HepG2 (cell line): ENCODE data around the gene FAM117A. TPM values are rescaled to one million over a fixed set of nuclear protein-coding genes. Genes with fewer than 3 reads are reported as not detected.
A peak's percentile ranks its signal among the peaks of the same experiment; 100 is the strongest.

Experiments
- CHD2 ChIP-seq: IDR thresholded peaks from 2 replicates; pipeline ENCODE4 v1.6.1; 2011; ENCODE audit warnings: low read depth, low read length, improper control_type of control experiment
- GATAD2A ChIP-seq: IDR thresholded peaks from 2 replicates; pipeline ENCODE4 v1.6.1; 2016
- GMEB1 ChIP-seq: sonication (generic); formaldehyde crosslinking; IDR thresholded peaks from 2 replicates; pipeline ENCODE4 v1.5.1; 2020; ENCODE audit warnings: missing genetic modification reagents, mild to moderate bottlenecking, borderline replicate concordance
- KDM4B ChIP-seq: sonication (generic); formaldehyde crosslinking; IDR thresholded peaks from 2 replicates; pipeline ENCODE4 v1.4.0; 2020; ENCODE audit warnings: missing genetic modification reagents
- MAF1 ChIP-seq: sonication (generic); formaldehyde crosslinking; IDR thresholded peaks from 2 replicates; pipeline ENCODE4 v1.5.0; 2020; ENCODE audit warnings: missing genetic modification reagents, borderline replicate concordance
- NFRKB ChIP-seq: fragments of 450-650 bp; IDR thresholded peaks from 2 replicates; pipeline ENCODE4 v1.6.1; 2017
- NR1H2 ChIP-seq: sonication (generic); formaldehyde crosslinking; IDR thresholded peaks from 2 replicates; pipeline ENCODE4 v1.8.1; 2022; ENCODE audit warnings: low read depth, missing genetic modification reagents, borderline replicate concordance
- ONECUT2 ChIP-seq: sonication (generic); formaldehyde crosslinking; IDR thresholded peaks from 2 replicates; pipeline ENCODE4 v1.4.0; 2020; ENCODE audit warnings: missing genetic modification reagents
- PBX3 ChIP-seq: sonication (generic); formaldehyde crosslinking; IDR thresholded peaks from 2 replicates; pipeline ENCODE4 v1.8.1; 2023; ENCODE audit warnings: missing genetic modification reagents, inconsistent platforms, borderline replicate concordance
- PCBP2 ChIP-seq: fragments of 200-400 bp; formaldehyde crosslinking; optimal IDR thresholded peaks from 2 replicates; pipeline ENCODE3; 2018; ENCODE audit warnings: low read length, low read depth; ENCODE audit not compliant: poor library complexity, severe bottlenecking
- REL ChIP-seq: sonication (generic); formaldehyde crosslinking; conservative IDR thresholded peaks from 2 replicates; pipeline ENCODE4 v1.8.0; 2022; ENCODE audit warnings: mild to moderate bottlenecking, missing genetic modification reagents, moderate library complexity
- RELA ChIP-seq: sonication (generic); formaldehyde crosslinking; IDR thresholded peaks from 2 replicates; pipeline ENCODE4 v1.4.0; 2020; ENCODE audit warnings: missing genetic modification reagents
- TGIF2 ChIP-seq: IDR thresholded peaks from 2 replicates; pipeline ENCODE4 v1.6.1; 2016; ENCODE audit warnings: control low read depth, missing compliant biosample characterization
- ZBTB7B ChIP-seq: sonication (generic); formaldehyde crosslinking; IDR thresholded peaks from 2 replicates; pipeline ENCODE4 v1.4.0; 2020; ENCODE audit warnings: missing genetic modification reagents
- ZKSCAN5 ChIP-seq: sonication (generic); formaldehyde crosslinking; IDR thresholded peaks from 2 replicates; pipeline ENCODE4 v1.5.1; 2020; ENCODE audit warnings: mild to moderate bottlenecking, missing genetic modification reagents
- ZKSCAN8 ChIP-seq: IDR thresholded peaks from 2 replicates; pipeline ENCODE4 v1.6.1; 2016; ENCODE audit warnings: borderline replicate concordance, missing genetic modification reagents, missing compliant biosample characterization
- ZNF318 ChIP-seq: sonication (generic); formaldehyde crosslinking; IDR thresholded peaks from 2 replicates; pipeline ENCODE4 v1.4.0; 2020; ENCODE audit warnings: mild to moderate bottlenecking, missing genetic modification reagents
- polyA plus RNA-seq, 8 experiments: library from polyadenylated mRNA; depleted of rRNA in 3 of 8; stranded (reverse) in 7 of 8; unstranded in 1 of 8; fragments of >200 nt; fragmentation: Illumina TruSeq in 4 of 8; extraction: Trizol in 4 of 8; gene quantifications; 2 replicates each; pipeline versions ENCODE4 v1.2.1 to v1.2.3, GENCODE V29; 2011 to 2016; ENCODE audit warnings: low read depth in 4 of 8, missing spikeins in 1 of 8, mixed read lengths in 1 of 8; ENCODE audit not compliant: insufficient read depth in 1 of 8
- total RNA-seq, 5 experiments: library from RNA; depleted of rRNA; stranded (reverse); fragments of >200 nt; fragmentation: Illumina TruSeq; extraction: Trizol; gene quantifications; 2 replicates each; pipeline ENCODE4 v1.2.3, GENCODE V29; 2016; ENCODE audit warnings: low read depth in 1 of 5

Gene FAM117A
- total and polyA plus RNA-seq, 2 of the 13 experiments (the other 11 are each of a cell fraction or from before 2014, with no cell fraction given): 12.1 to 19.8 TPM

GRCh38 chr17:49707608-49708514, 56.1 kb downstream of the FAM117A start, which contains the start of gene SLC35B1 (continued):
- TF ChIP-seq REL (CRISPR knock-in tag) (no peak), PCBP2 (no peak), CHD2 (no peak), ZBTB7B (CRISPR knock-in tag) (peak; percentile 60; the same call in 1 of the 2 replicates), GATAD2A (peak; percentile 71; the same call in 1 of the 2 replicates), PBX3 (CRISPR knock-in tag) (no peak), ZKSCAN8 (CRISPR knock-in tag) (peak; percentile 83; the same call in 1 of the 2 replicates), NR1H2 (CRISPR knock-in tag) (no peak), ZNF318 (CRISPR knock-in tag) (no peak), KDM4B (CRISPR knock-in tag) (0 out of 2 replicates have a peak, but pooled peaks have one; percentile 63), ZKSCAN5 (CRISPR knock-in tag) (no peak), GMEB1 (CRISPR knock-in tag) (peak; percentile 87; the same call in 1 of the 2 replicates), ONECUT2 (CRISPR knock-in tag) (no peak), NFRKB (no peak), MAF1 (CRISPR knock-in tag) (no peak), TGIF2 (CRISPR knock-in tag) (peak; percentile 66; the same call in 1 of the 2 replicates), RELA (CRISPR knock-in tag) (no peak)
